KMS-11 (cell line): ENCODE measurements around the gene XRCC4.

ENCODE experiments used
- H2AFZ ChIP-seq: fragments of 200-600 bp; sonication (generic); 2 replicates; pipeline ENCODE4 v1.6.1; 2016; ENCODE audit warnings: antibody characterized with exemption, mixed run types, low read depth
- H3K27ac ChIP-seq: fragments of 200-600 bp; sonication (generic); 2 replicates; pipeline ENCODE4 v1.6.1; 2016; ENCODE audit warnings: mild to moderate bottlenecking, mixed run types
- H3K27me3 ChIP-seq: fragments of 200-600 bp; sonication (generic); 2 replicates; pipeline ENCODE4 v1.6.1; 2017; ENCODE audit warnings: mild to moderate bottlenecking, low read depth, mixed run types, moderate library complexity; ENCODE audit not compliant: insufficient read depth
- H3K36me3 ChIP-seq: fragments of 200-600 bp; sonication (generic); 2 replicates; pipeline ENCODE4 v1.6.1; 2017; ENCODE audit warnings: mild to moderate bottlenecking, mixed run types; ENCODE audit not compliant: insufficient read depth
- H3K4me1 ChIP-seq: fragments of 200-600 bp; sonication (generic); 2 replicates; pipeline ENCODE4 v1.6.1; 2016; ENCODE audit warnings: mild to moderate bottlenecking, low read depth, mixed run types; ENCODE audit not compliant: poor library complexity, severe bottlenecking
- H3K4me2 ChIP-seq: fragments of 200-600 bp; sonication (generic); 2 replicates; pipeline ENCODE4 v1.7.0; 2016; ENCODE audit warnings: mild to moderate bottlenecking, mixed run types
- H3K4me3 ChIP-seq: fragments of 200-600 bp; sonication (generic); IDR thresholded peaks from 2 replicates; pipeline ENCODE4 v1.6.1; 2017; ENCODE audit warnings: low read depth, low read length, mixed read lengths; ENCODE audit not compliant: insufficient read depth
- H3K79me2 ChIP-seq: fragments of 200-600 bp; sonication (generic); 2 replicates; pipeline ENCODE4 v1.6.1; 2016; ENCODE audit warnings: low read depth, mixed run types; ENCODE audit not compliant: insufficient read depth
- H3K9ac ChIP-seq: fragments of 200-600 bp; sonication (generic); 2 replicates; pipeline ENCODE4 v1.6.1; 2016; ENCODE audit warnings: mild to moderate bottlenecking, mixed run types
- H4K20me1 ChIP-seq: fragments of 200-600 bp; sonication (generic); 2 replicates; pipeline ENCODE4 v1.6.1; 2016; ENCODE audit warnings: mild to moderate bottlenecking, mixed run types; ENCODE audit not compliant: insufficient read depth
- CTCF ChIP-seq: fragments of 200-600 bp; sonication (generic); conservative IDR thresholded peaks from 2 replicates; pipeline ENCODE4 v1.6.1; 2017; ENCODE audit warnings: low read depth, mild to moderate bottlenecking, antibody characterized with exemption, low read length, moderate library complexity, mixed read lengths

Gene XRCC4

DNA sequence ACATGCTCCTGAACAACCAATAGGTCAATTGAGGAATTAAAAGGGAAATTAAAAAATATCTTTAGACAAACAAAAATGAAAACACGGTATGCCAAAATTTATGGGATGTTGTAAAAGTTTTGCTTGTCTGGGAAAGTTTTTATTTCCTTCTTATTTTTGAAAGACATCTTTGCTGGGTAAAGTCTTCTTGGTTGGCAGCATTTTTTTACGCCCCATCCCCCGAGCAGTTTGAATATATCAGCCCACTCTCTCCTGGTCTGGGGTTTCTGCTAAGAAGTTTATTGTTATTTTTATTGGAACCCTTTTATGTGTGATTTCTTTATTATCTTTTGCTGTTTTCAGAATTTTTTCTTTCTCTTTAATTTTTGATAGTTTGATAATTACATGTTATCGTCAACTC is 16.3 kb downstream of the XRCC4 start:
- Histone ChIP-seq H2AFZ (no peak overlapping the region), H3K27me3 (no peaks in the 10 kb centered on the region), H3K36me3 (no peaks in the 10 kb centered on the region), H3K4me2 (no peak overlapping the region), H3K27ac (no peak overlapping the region), H3K4me1 (peaks cover 7% of the 10 kb centered on the region), H4K20me1 (no peaks in the 10 kb centered on the region), H3K4me3 (no peak overlapping the region), H3K9ac (no peak overlapping the region), H3K79me2 (no peaks in the 10 kb centered on the region)
- TF ChIP-seq CTCF: no peak

- Histone ChIP-seq H3K27ac (no peak overlapping the region), H4K20me1 (no peaks in the 10 kb centered on the region), H3K79me2 (no peaks in the 10 kb centered on the region), H3K4me3 (no peak overlapping the region), H3K27me3 (no peaks in the 10 kb centered on the region), H3K9ac (no peak overlapping the region), H3K4me2 (no peak overlapping the region), H2AFZ (no peak overlapping the region), H3K4me1 (peaks cover 7% of the 10 kb centered on the region), H3K36me3 (no peaks in the 10 kb centered on the region)
- TF ChIP-seq CTCF: no peak
These were observed 18.0 kb downstream of the XRCC4 start for GRCh38 chr5:83095163-83095956.

- Histone ChIP-seq H4K20me1 (no peaks in the 10 kb centered on the region), H3K9ac (no peak overlapping the region), H3K27me3 (no peaks in the 10 kb centered on the region), H2AFZ (no peak overlapping the region), H3K79me2 (no peaks in the 10 kb centered on the region), H3K4me2 (no peak overlapping the region), H3K36me3 (no peaks in the 10 kb centered on the region), H3K27ac (no peak overlapping the region), H3K4me1 (peaks cover 7% of the 10 kb centered on the region), H3K4me3 (no peak overlapping the region)
- no peak for TF ChIP-seq CTCF
These were observed 18.7 kb downstream of the XRCC4 start for GRCh38 chr5:83095957-83096539.

- Histone ChIP-seq H3K9ac (no peak overlapping the region), H3K27me3 (no peaks in the 10 kb centered on the region), H2AFZ (no peak overlapping the region), H3K79me2 (no peaks in the 10 kb centered on the region), H3K27ac (no peak overlapping the region), H3K36me3 (no peaks in the 10 kb centered on the region), H3K4me2 (no peak overlapping the region), H3K4me1 (peaks cover 11% of the 10 kb centered on the region), H3K4me3 (no peak overlapping the region), H4K20me1 (no peaks in the 10 kb centered on the region)
- no peak for TF ChIP-seq CTCF
These were observed 19.5 kb downstream of the XRCC4 start for GRCh38 chr5:83096660-83097339.
